PC-3 (cell line): ENCODE measurements around the gene FBXW10B. TPM values are rescaled to one million over a fixed set of nuclear protein-coding genes. Genes with fewer than 3 reads are reported as not detected.
"Not testable (repeated sequence)": the region's sequence is repeated elsewhere in the genome, so short reads cannot be mapped to it uniquely, and the experiment has no call there.

Experiments
- ATAC-seq: fragments of 200-7000 bp; cut with Tn5 transposase; 2 replicates; pipeline ENCODE4 v1.9.1; 2020; ENCODE audit warnings: mild to moderate bottlenecking, moderate library complexity
- BruUV-seq: library from RNA; stranded (reverse); fragments of 400-500 nt; replicated peaks from 2 replicates; lab custom pipeline; 2021; lab: Mats Ljungman, UMichigan
- CTCF ChIA-PET: fragments of 300-600 bp; sonication (Branson Sonifier 250); formaldehyde crosslinking; loops from one replicate; lab custom pipeline; 2022; ENCODE audit warnings: antibody characterized with exemption; lab: Charles Lee
- POLR2A ChIA-PET: fragments of 300-600 bp; sonication (Branson Sonifier 250); formaldehyde crosslinking; loops from one replicate; lab custom pipeline; 2022; ENCODE audit warnings: antibody characterized with exemption; ENCODE audit not compliant: unreplicated experiment; lab: Charles Lee
- DNase-seq: peaks from one replicate; pipeline ENCODE4 v3.0.0-alpha.2; 2015
- H2AFZ ChIP-seq: fragments of 300-600 bp; sonication (generic); 2 replicates; pipeline ENCODE4 v1.6.0; 2016; ENCODE audit warnings: antibody characterized with exemption, low read length
- H3F3A ChIP-seq: fragments of 300-600 bp; sonication (generic); one replicate; pipeline ENCODE4 v1.6.0; 2017; ENCODE audit warnings: antibody characterized with exemption, low read length, control low read depth, mild to moderate bottlenecking; ENCODE audit not compliant: unreplicated experiment
- H3K27ac ChIP-seq: fragments of 300-600 bp; sonication (generic); 2 replicates; pipeline ENCODE4 v1.5.1; 2016; ENCODE audit warnings: mild to moderate bottlenecking, low read length
- H3K27me3 ChIP-seq: fragments of 300-600 bp; sonication (generic); 2 replicates; pipeline ENCODE4 v1.6.1; 2016; ENCODE audit warnings: low read length, mixed read lengths
- H3K36me3 ChIP-seq: fragments of 300-600 bp; sonication (generic); 2 replicates; pipeline ENCODE4 v1.6.1; 2016; ENCODE audit warnings: low read depth, mixed run types, low read length, mixed read lengths
- H3K4me1 ChIP-seq: fragments of 300-600 bp; sonication (generic); 2 replicates; pipeline ENCODE4 v1.5.1; 2016; ENCODE audit warnings: low read length; ENCODE audit not compliant: insufficient read depth
- H3K4me2 ChIP-seq: fragments of 300-600 bp; sonication (generic); 2 replicates; pipeline ENCODE4 v1.6.0; 2016; ENCODE audit warnings: low read length
- H3K4me3 ChIP-seq: fragments of 300-600 bp; sonication (generic); 2 replicates; pipeline ENCODE4 v1.5.1; 2016; ENCODE audit warnings: mild to moderate bottlenecking, low read length, mixed read lengths
- H3K79me2 ChIP-seq: fragments of 300-600 bp; sonication (generic); 2 replicates; pipeline ENCODE4 v1.6.1; 2017; ENCODE audit warnings: low read length, mixed read lengths
- H3K9ac ChIP-seq: fragments of 300-600 bp; sonication (generic); 2 replicates; pipeline ENCODE4 v1.6.0; 2016; ENCODE audit warnings: mild to moderate bottlenecking, low read length
- H3K9me2 ChIP-seq: fragments of 300-600 bp; sonication (generic); replicated peaks from 2 replicates; pipeline ENCODE4 v1.6.1; 2016; ENCODE audit warnings: mixed run types, low read length, mixed read lengths
- H3K9me3 ChIP-seq: fragments of 300-600 bp; sonication (generic); 2 replicates; pipeline ENCODE4 v1.6.1; 2016; ENCODE audit warnings: low read length, mixed read lengths
- H4K20me1 ChIP-seq: fragments of 300-600 bp; sonication (generic); 2 replicates; pipeline ENCODE4 v1.6.1; 2016; ENCODE audit warnings: low read length, mixed read lengths
- intact Hi-C: fragments of 100-400 bp; cut with micrococcal nuclease; formaldehyde crosslinking; loops from 2 replicates; pipeline ENCODE4 v1.9.0; 2023
- total RNA-seq: library from RNA; depleted of rRNA; stranded (reverse); fragments of >200 nt; gene quantifications from 2 replicates; pipeline ENCODE4 v1.2.3, GENCODE V29; 2014

The FBXW10B gene
- total RNA-seq, 1 experiment from 2014 or later = 7.0 TPM

GRCh38 chr17:15589544-15590536 lies 29.7 kb downstream of the FBXW10B start:
- ATAC-seq, H3K36me3 ChIP-seq, intact Hi-C loops, H3K27me3 ChIP-seq, H3K4me1 ChIP-seq, H3K27ac ChIP-seq, DNase-seq, H3K9me3 ChIP-seq, H2AFZ ChIP-seq, BruUV-seq, H3K4me2 ChIP-seq, H3K79me2 ChIP-seq, H4K20me1 ChIP-seq, H3K4me3 ChIP-seq, CTCF ChIA-PET, H3F3A ChIP-seq, POLR2A ChIA-PET, H3K9me2 ChIP-seq, H3K9ac ChIP-seq: not testable (repeated sequence)

GRCh38 chr17:15588017-15588416 lies 31.5 kb downstream of the FBXW10B start:
- H3K27me3 ChIP-seq, H2AFZ ChIP-seq, H3K9ac ChIP-seq, H3F3A ChIP-seq, H3K4me2 ChIP-seq, DNase-seq, H3K9me3 ChIP-seq, H3K36me3 ChIP-seq, ATAC-seq, H3K27ac ChIP-seq, H3K4me3 ChIP-seq, CTCF ChIA-PET, H3K79me2 ChIP-seq, POLR2A ChIA-PET, BruUV-seq, intact Hi-C loops, H3K9me2 ChIP-seq, H3K4me1 ChIP-seq, H4K20me1 ChIP-seq: not testable (repeated sequence)

- H3K27ac ChIP-seq, H3K36me3 ChIP-seq, H3K9me2 ChIP-seq, H3K79me2 ChIP-seq, H2AFZ ChIP-seq, H3K27me3 ChIP-seq, CTCF ChIA-PET, BruUV-seq, H3K9ac ChIP-seq, H3K4me2 ChIP-seq, POLR2A ChIA-PET, H4K20me1 ChIP-seq, ATAC-seq, intact Hi-C loops, H3K4me3 ChIP-seq, H3K9me3 ChIP-seq, H3K4me1 ChIP-seq, DNase-seq, H3F3A ChIP-seq: not testable (repeated sequence)
Observed at GRCh38 chr17:15583313-15583712, 36.2 kb downstream of the FBXW10B start.

DNA sequence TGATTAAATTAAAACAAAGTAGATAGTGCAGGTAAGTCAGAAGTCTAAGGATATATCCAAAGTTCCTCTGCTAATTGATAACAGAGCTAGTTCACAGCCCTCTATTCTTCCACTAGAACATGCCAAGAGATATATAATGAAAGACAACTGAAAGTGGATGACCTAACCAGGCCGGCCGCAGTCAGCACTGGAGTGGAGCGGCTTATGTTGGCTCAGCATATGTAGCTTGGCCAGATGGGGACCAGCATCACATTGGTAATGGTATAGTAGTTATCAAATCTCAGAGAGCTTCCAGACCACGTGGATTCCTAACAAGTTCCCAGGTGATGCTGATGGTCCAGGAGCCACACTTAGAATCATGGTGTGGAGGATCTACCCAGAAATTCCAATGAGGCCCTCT lies 38.0 kb downstream of the FBXW10B start:
- H3K27ac ChIP-seq, H3K4me2 ChIP-seq, POLR2A ChIA-PET, H3K9ac ChIP-seq, H3K9me3 ChIP-seq, ATAC-seq, H3K79me2 ChIP-seq, DNase-seq, intact Hi-C loops, H4K20me1 ChIP-seq, H3K9me2 ChIP-seq, H3F3A ChIP-seq, CTCF ChIA-PET, BruUV-seq, H3K4me3 ChIP-seq, H3K27me3 ChIP-seq, H2AFZ ChIP-seq, H3K4me1 ChIP-seq, H3K36me3 ChIP-seq: not testable (repeated sequence)

- H3K27me3 ChIP-seq, H3K9me3 ChIP-seq, H3K4me1 ChIP-seq, ATAC-seq, BruUV-seq, H3K79me2 ChIP-seq, H3K9ac ChIP-seq, H3K9me2 ChIP-seq, H3K4me3 ChIP-seq, CTCF ChIA-PET, H3K4me2 ChIP-seq, POLR2A ChIA-PET, H3F3A ChIP-seq, H2AFZ ChIP-seq, H3K27ac ChIP-seq, H4K20me1 ChIP-seq, DNase-seq, intact Hi-C loops, H3K36me3 ChIP-seq: not testable (repeated sequence)
Observed at GRCh38 chr17:15576848-15577247, 42.7 kb downstream of the FBXW10B start.

DNA sequence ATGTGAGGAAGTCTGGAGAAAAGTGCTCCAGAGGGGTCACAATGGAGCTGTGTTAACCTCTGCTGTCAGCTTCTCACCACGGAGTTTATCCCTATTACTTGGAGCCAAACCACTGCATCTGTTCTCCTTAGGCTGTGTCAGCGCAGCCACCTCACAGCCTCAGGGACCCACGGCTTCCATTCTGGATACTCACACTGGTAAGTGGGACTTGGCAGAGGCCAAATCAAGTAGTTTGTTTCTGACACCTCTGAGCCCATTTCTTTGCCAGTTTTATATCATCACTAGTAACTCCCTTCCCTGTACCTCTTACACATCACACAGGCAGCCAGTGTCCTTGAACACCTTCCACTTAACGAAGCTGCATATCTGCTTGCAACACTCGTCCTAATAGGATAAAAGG lies 44.8 kb downstream of the FBXW10B start:
- H3K27ac ChIP-seq, POLR2A ChIA-PET: not testable (repeated sequence)

More for the DNA sequence above, 44.8 kb downstream of the FBXW10B start:
- H3F3A ChIP-seq, H3K36me3 ChIP-seq, H3K4me1 ChIP-seq, H3K27me3 ChIP-seq, ATAC-seq, H3K79me2 ChIP-seq, H3K9me3 ChIP-seq, H3K4me3 ChIP-seq, BruUV-seq, DNase-seq, intact Hi-C loops, CTCF ChIA-PET, H4K20me1 ChIP-seq, H2AFZ ChIP-seq, H3K9me2 ChIP-seq, H3K9ac ChIP-seq, H3K4me2 ChIP-seq: not testable (repeated sequence)
